IMR-90 (cell line): Measurements from ENCODE around the gene SGMS1. TPM values are rescaled to one million over a fixed set of nuclear protein-coding genes. Genes with fewer than 3 reads are reported as not detected.

Experiments
- ATAC-seq: fragments of 200-7000 bp; cut with Tn5 transposase; 2 replicates; pipeline ENCODE4 v1.9.1; 2020; ENCODE audit warnings: low read depth, mild to moderate bottlenecking, moderate library complexity
- BruUV-seq: library from RNA; stranded (reverse); fragments of 400-500 nt; replicated peaks from 2 replicates; lab custom pipeline; 2021; lab: Mats Ljungman, UMichigan
- CTCF ChIA-PET: fragments of 300-600 bp; formaldehyde crosslinking; extraction: SDS; loops from one replicate; lab custom pipeline; 2021; ENCODE audit warnings: antibody characterized with exemption; lab: Yijun Ruan, JAX
- POLR2A ChIA-PET: fragments of 300-600 bp; sonication (Branson Sonifier 250); formaldehyde crosslinking; loops from one replicate; lab custom pipeline; 2022; ENCODE audit warnings: antibody characterized with exemption; ENCODE audit not compliant: unreplicated experiment; lab: Charles Lee
- DNase-seq: peaks from one replicate; pipeline ENCODE4 v3.0.0; 2013
- H2AFZ ChIP-seq: replicated peaks from 2 replicates; pipeline ENCODE3; 2013; ENCODE audit warnings: low read length, mild to moderate bottlenecking; ENCODE audit not compliant: poor library complexity
- H2AK5ac ChIP-seq: 2 replicates; pipeline ENCODE4 v1.6.1; 2013; ENCODE audit warnings: low read depth, low read length, inconsistent platforms
- H2AK9ac ChIP-seq: replicated peaks from 2 replicates; pipeline ENCODE3; 2013; ENCODE audit warnings: mild to moderate bottlenecking, low read depth, low read length, moderate library complexity; ENCODE audit not compliant: poor library complexity
- H2BK120ac ChIP-seq: 2 replicates; pipeline ENCODE4 v1.6.1; 2013; ENCODE audit warnings: low read depth, low read length, inconsistent platforms
- H2BK15ac ChIP-seq: 3 replicates; pipeline ENCODE4 v1.6.1; 2013; ENCODE audit warnings: low read depth, low read length, inconsistent platforms
- H2BK20ac ChIP-seq: 2 replicates; pipeline ENCODE4 v1.6.1; 2013; ENCODE audit warnings: low read depth, mild to moderate bottlenecking, inconsistent platforms, low read length, moderate library complexity
- H2BK5ac ChIP-seq: 2 replicates; pipeline ENCODE4 v1.6.1; 2013; ENCODE audit warnings: mild to moderate bottlenecking, low read depth, low read length, inconsistent platforms; ENCODE audit not compliant: poor library complexity, severe bottlenecking
- H3K14ac ChIP-seq: replicated peaks from 2 replicates; pipeline ENCODE4 v1.6.1; 2013; ENCODE audit warnings: low read depth, low read length, inconsistent platforms
- H3K18ac ChIP-seq: 2 replicates; pipeline ENCODE4 v1.6.1; 2013; ENCODE audit warnings: low read depth, low read length, control low read depth
- H3K23ac ChIP-seq: 2 replicates; pipeline ENCODE4 v1.6.1; 2013; ENCODE audit warnings: low read depth, low read length, inconsistent platforms
- H3K27ac ChIP-seq: 2 replicates; pipeline ENCODE4 v1.5.1; 2013; ENCODE audit warnings: mild to moderate bottlenecking, control low read depth, low read length; ENCODE audit not compliant: insufficient read depth
- H3K27me3 ChIP-seq: 2 replicates; pipeline ENCODE4 v1.6.1; 2013; ENCODE audit warnings: low read length; ENCODE audit not compliant: control insufficient read depth, insufficient read depth
- H3K36me3 ChIP-seq: 2 replicates; pipeline ENCODE4 v1.6.1; 2013; ENCODE audit warnings: low read length, mixed read lengths; ENCODE audit not compliant: control insufficient read depth, insufficient read depth
- H3K4ac ChIP-seq: 2 replicates; pipeline ENCODE4 v1.6.1; 2013; ENCODE audit warnings: low read depth, low read length, inconsistent platforms
- H3K4me1 ChIP-seq: 2 replicates; pipeline ENCODE4 v1.6.1; 2013; ENCODE audit warnings: low read length, mixed read lengths; ENCODE audit not compliant: control insufficient read depth, insufficient read depth
- H3K4me2 ChIP-seq: 2 replicates; pipeline ENCODE4 v1.6.1; 2013; ENCODE audit warnings: low read depth, mild to moderate bottlenecking, control low read depth, low read length, moderate library complexity
- H3K4me3 ChIP-seq: 2 replicates; pipeline ENCODE4 v1.5.1; 2013; ENCODE audit warnings: low read depth, mild to moderate bottlenecking, control low read depth, low read length, moderate library complexity; ENCODE audit not compliant: insufficient read depth
- H3K56ac ChIP-seq: 2 replicates; pipeline ENCODE4 v1.6.1; 2013; ENCODE audit warnings: low read length, inconsistent platforms; ENCODE audit not compliant: insufficient read depth; ENCODE audit errors: extremely low read depth
- H3K79me1 ChIP-seq, 2 experiments: 2 replicates each; pipeline ENCODE4 v1.6.1; 2013; ENCODE audit warnings: low read length in 2 of 2, inconsistent platforms in 1 of 2, low read depth in 1 of 2
- H3K9ac ChIP-seq: 2 replicates; pipeline ENCODE4 v1.6.1; 2013; ENCODE audit warnings: low read depth, low read length, control low read depth
- H3K9me1 ChIP-seq: 2 replicates; pipeline ENCODE4 v1.6.1; 2013; ENCODE audit warnings: low read length, inconsistent platforms; ENCODE audit not compliant: insufficient read depth
- H3K9me3 ChIP-seq: 2 replicates; pipeline ENCODE4 v1.6.1; 2013; ENCODE audit warnings: low read length; ENCODE audit not compliant: control insufficient read depth, insufficient read depth
- H4K20me1 ChIP-seq: 2 replicates; pipeline ENCODE4 v1.6.1; 2013; ENCODE audit warnings: low read length, inconsistent platforms; ENCODE audit not compliant: insufficient read depth
- H4K5ac ChIP-seq: 2 replicates; pipeline ENCODE4 v1.6.1; 2013; ENCODE audit warnings: mild to moderate bottlenecking, low read depth, low read length, control low read depth
- H4K8ac ChIP-seq, 2 experiments: 2 replicates each; pipeline ENCODE4 v1.6.1; 2013; ENCODE audit warnings: low read depth in 2 of 2, low read length in 2 of 2, control low read depth in 1 of 2, inconsistent platforms in 1 of 2
- H4K91ac ChIP-seq: 2 replicates; pipeline ENCODE4 v1.6.1; 2013; ENCODE audit warnings: low read depth, low read length, inconsistent platforms; ENCODE audit not compliant: insufficient read depth
- CTCF ChIP-seq: conservative IDR thresholded peaks from 2 replicates; pipeline ENCODE4 v1.5.1; 2012; ENCODE audit warnings: mild to moderate bottlenecking, low read depth, low read length, improper control_type of control experiment
- ELK1 ChIP-seq: fragments of 150-350 bp; IDR thresholded peaks from 2 replicates; pipeline ENCODE4 v1.6.1; 2016; ENCODE audit warnings: low read depth, mild to moderate bottlenecking, low read length, moderate library complexity, borderline replicate concordance
- FOS ChIP-seq: fragments of 150-350 bp; IDR thresholded peaks from 2 replicates; pipeline ENCODE4 v1.6.1; 2016; ENCODE audit warnings: low read depth, low read length
- RAD21 ChIP-seq: IDR thresholded peaks from 2 replicates; pipeline ENCODE4 v1.6.1; 2012; ENCODE audit warnings: low read length, improper control_type of control experiment
- RCOR1 ChIP-seq: IDR thresholded peaks from 2 replicates; pipeline ENCODE4 v1.6.1; 2012; ENCODE audit warnings: mild to moderate bottlenecking, low read length, improper control_type of control experiment; ENCODE audit not compliant: insufficient replicate concordance
- SMC3 ChIP-seq: fragments of 150-350 bp; IDR thresholded peaks from 2 replicates; pipeline ENCODE4 v1.6.1; 2016; ENCODE audit warnings: low read depth, mild to moderate bottlenecking, antibody characterized with exemption, low read length, moderate library complexity
- USF2 ChIP-seq: fragments of 150-350 bp; IDR thresholded peaks from 2 replicates; pipeline ENCODE4 v1.6.1; 2017; ENCODE audit warnings: mild to moderate bottlenecking, antibody characterized with exemption, low read length, low read depth
- WGBS, 2 experiments: methylation state at CpG; one replicate each; pipeline versions ENCODE4 v1.1.5 to v1.1.7; 2013; ENCODE audit warnings: missing lambda C conversion rate in 2 of 2; ENCODE audit not compliant: insufficient read length in 1 of 2; ENCODE audit errors: extremely low coverage in 2 of 2; 5-methylcytosine and 5-hydroxymethylcytosine counted together
- dilution Hi-C: fragments of 300-500 bp; cut with HindIII; formaldehyde crosslinking; loops from one replicate; pipeline ENCODE4 v1.14.3; 2018; ENCODE audit warnings: low sequenced_read_pairs; ENCODE audit not compliant: unreplicated experiment
- in situ Hi-C: fragments of 300-500 bp; cut with MboI; formaldehyde crosslinking; loops from 3 replicates; pipeline ENCODE4 v1.14.3; 2019; ENCODE audit warnings: low sequenced_read_pairs, inconsistent platforms, mixed read lengths
- intact Hi-C: fragments of 100-400 bp; cut with micrococcal nuclease; formaldehyde crosslinking; loops from 2 replicates; pipeline ENCODE4 v1.10.0; 2022
- polyA plus RNA-seq, 3 experiments: library from polyadenylated mRNA; depleted of rRNA; stranded (reverse); fragments of >200 nt; gene quantifications; 2 replicates each; pipeline ENCODE4 v1.2.3, GENCODE V29; 2012; ENCODE audit warnings: low replicate concordance in 1 of 3
- total RNA-seq: library from RNA; depleted of rRNA; stranded (reverse); fragments of >200 nt; gene quantifications from 2 replicates; pipeline ENCODE4 v1.2.3, GENCODE V29; 2012

SGMS1 gene
- total and polyA plus RNA-seq, 2 of the 4 experiments (the other 2 are of a cell fraction): 9.8 to 30.8 TPM

- H3K4me1 ChIP-seq: peaks cover 7% of the 10 kb centered on the region
- H3K27me3 ChIP-seq: no peaks in the 10 kb centered on the region
- CTCF ChIA-PET: interaction anchor here (0.9 to 1.0 kb wide), 3 partner anchors 9 to 92 kb away, joined by 3 to 4 read pairs (median 3); no protein-coding TSS in a partner anchor
- H4K20me1 ChIP-seq: peaks cover 12% of the 10 kb centered on the region; the same call in 1 of the 2 replicates
- no peak for DNase-seq
- H4K91ac ChIP-seq: peak overlapping the region; percentile 34; the same call in 1 of the 2 replicates
- H3K79me1 ChIP-seq: peaks cover 26 to 30% of the 10 kb centered on the region in 2 experiments
- H3K36me3 ChIP-seq: no peaks in the 10 kb centered on the region
- TF ChIP-seq ELK1: no peak
- TF ChIP-seq USF2: no peak
- no peak for TF ChIP-seq FOS
- TF ChIP-seq RCOR1: no peak
- TF ChIP-seq CTCF: peak; percentile 40
- TF ChIP-seq SMC3: peak; percentile 36; the same call in 1 of the 2 replicates
- peak; percentile 50 for TF ChIP-seq RAD21
- H2BK5ac ChIP-seq: peak overlapping the region; percentile 79
- no peak overlapping the region for H2AK5ac ChIP-seq
- H2BK15ac ChIP-seq: no peak overlapping the region
- dilution Hi-C loops (no loop called here), in situ Hi-C loops (no loop called here), intact Hi-C loops (loop anchor here (1.0 kb wide), 1 partner anchor 62 kb away; no protein-coding TSS in a partner anchor)
- H3K23ac ChIP-seq: 0 out of 2 replicates have a peak overlapping the region, but pooled peaks have one; percentile 11
- peak; percentile 35 for ATAC-seq
- H3K18ac ChIP-seq: peak overlapping the region; percentile 10; the same call in 1 of the 2 replicates
- H3K9ac ChIP-seq: no peak overlapping the region
- no peak overlapping the region for H3K14ac ChIP-seq
- peaks cover 13% of the 10 kb centered on the region for H3K9me1 ChIP-seq
- peak overlapping the region; percentile 57; the same call in 1 of the 2 replicates for H2BK20ac ChIP-seq
- peak overlapping the region; percentile 37 for H3K4me2 ChIP-seq
- no peak overlapping the region for H4K8ac ChIP-seq
- peak overlapping the region; percentile 32; the same call in 1 of the 2 replicates for H3K56ac ChIP-seq
- peak overlapping the region; percentile 62; the same call in 1 of the 2 replicates for H3K27ac ChIP-seq
- no CpG with 5 or more reads among the region's 2 CpGs for WGBS, 2 experiments
- POLR2A ChIA-PET: no interaction called here
- no peaks in the 10 kb centered on the region for H3K9me3 ChIP-seq
- no peak overlapping the region for H2AFZ ChIP-seq
- H3K4me3 ChIP-seq: no peak overlapping the region
- peak overlapping the region; percentile 57 for H2BK120ac ChIP-seq
- no peak overlapping the region for H4K5ac ChIP-seq
- no TSS peak for BruUV-seq
- no peak overlapping the region for H2AK9ac ChIP-seq
- H3K4ac ChIP-seq: peak overlapping the region; percentile 33; the same call in 1 of the 2 replicates
These were observed 61.9 kb downstream of the SGMS1 start for GRCh38 chr10:50561816-50562215.
